IMR-90 (cell line): ENCODE measurements around the gene CSAG1. TPM values are rescaled to one million over a fixed set of nuclear protein-coding genes. Genes with fewer than 3 reads are reported as not detected.
"Not testable (repeated sequence)": the region's sequence is repeated elsewhere in the genome, so short reads cannot be mapped to it uniquely, and the experiment has no call there.

ENCODE experiments used
- ATAC-seq: fragments of 200-7000 bp; cut with Tn5 transposase; 2 replicates; pipeline ENCODE4 v1.9.1; 2020; ENCODE audit warnings: low read depth, mild to moderate bottlenecking, moderate library complexity
- BruUV-seq: library from RNA; stranded (reverse); fragments of 400-500 nt; replicated peaks from 2 replicates; lab custom pipeline; 2021; lab: Mats Ljungman, UMichigan
- CTCF ChIA-PET: fragments of 300-600 bp; formaldehyde crosslinking; extraction: SDS; loops from one replicate; lab custom pipeline; 2021; ENCODE audit warnings: antibody characterized with exemption; lab: Yijun Ruan, JAX
- POLR2A ChIA-PET: fragments of 300-600 bp; sonication (Branson Sonifier 250); formaldehyde crosslinking; loops from one replicate; lab custom pipeline; 2022; ENCODE audit warnings: antibody characterized with exemption; ENCODE audit not compliant: unreplicated experiment; lab: Charles Lee
- DNase-seq: peaks from one replicate; pipeline ENCODE4 v3.0.0; 2013
- H2AFZ ChIP-seq: replicated peaks from 2 replicates; pipeline ENCODE3; 2013; ENCODE audit warnings: low read length, mild to moderate bottlenecking; ENCODE audit not compliant: poor library complexity
- H2AK5ac ChIP-seq: 2 replicates; pipeline ENCODE4 v1.6.1; 2013; ENCODE audit warnings: low read depth, low read length, inconsistent platforms
- H2AK9ac ChIP-seq: replicated peaks from 2 replicates; pipeline ENCODE3; 2013; ENCODE audit warnings: mild to moderate bottlenecking, low read depth, low read length, moderate library complexity; ENCODE audit not compliant: poor library complexity
- H2BK120ac ChIP-seq: 2 replicates; pipeline ENCODE4 v1.6.1; 2013; ENCODE audit warnings: low read depth, low read length, inconsistent platforms
- H2BK15ac ChIP-seq: 3 replicates; pipeline ENCODE4 v1.6.1; 2013; ENCODE audit warnings: low read depth, low read length, inconsistent platforms
- H2BK20ac ChIP-seq: 2 replicates; pipeline ENCODE4 v1.6.1; 2013; ENCODE audit warnings: low read depth, mild to moderate bottlenecking, inconsistent platforms, low read length, moderate library complexity
- H2BK5ac ChIP-seq: 2 replicates; pipeline ENCODE4 v1.6.1; 2013; ENCODE audit warnings: mild to moderate bottlenecking, low read depth, low read length, inconsistent platforms; ENCODE audit not compliant: poor library complexity, severe bottlenecking
- H3K14ac ChIP-seq: replicated peaks from 2 replicates; pipeline ENCODE4 v1.6.1; 2013; ENCODE audit warnings: low read depth, low read length, inconsistent platforms
- H3K18ac ChIP-seq: 2 replicates; pipeline ENCODE4 v1.6.1; 2013; ENCODE audit warnings: low read depth, low read length, control low read depth
- H3K23ac ChIP-seq: 2 replicates; pipeline ENCODE4 v1.6.1; 2013; ENCODE audit warnings: low read depth, low read length, inconsistent platforms
- H3K27ac ChIP-seq: 2 replicates; pipeline ENCODE4 v1.5.1; 2013; ENCODE audit warnings: mild to moderate bottlenecking, control low read depth, low read length; ENCODE audit not compliant: insufficient read depth
- H3K27me3 ChIP-seq: 2 replicates; pipeline ENCODE4 v1.6.1; 2013; ENCODE audit warnings: low read length; ENCODE audit not compliant: control insufficient read depth, insufficient read depth
- H3K36me3 ChIP-seq: 2 replicates; pipeline ENCODE4 v1.6.1; 2013; ENCODE audit warnings: low read length, mixed read lengths; ENCODE audit not compliant: control insufficient read depth, insufficient read depth
- H3K4ac ChIP-seq: 2 replicates; pipeline ENCODE4 v1.6.1; 2013; ENCODE audit warnings: low read depth, low read length, inconsistent platforms
- H3K4me1 ChIP-seq: 2 replicates; pipeline ENCODE4 v1.6.1; 2013; ENCODE audit warnings: low read length, mixed read lengths; ENCODE audit not compliant: control insufficient read depth, insufficient read depth
- H3K4me2 ChIP-seq: 2 replicates; pipeline ENCODE4 v1.6.1; 2013; ENCODE audit warnings: low read depth, mild to moderate bottlenecking, control low read depth, low read length, moderate library complexity
- H3K4me3 ChIP-seq: 2 replicates; pipeline ENCODE4 v1.5.1; 2013; ENCODE audit warnings: low read depth, mild to moderate bottlenecking, control low read depth, low read length, moderate library complexity; ENCODE audit not compliant: insufficient read depth
- H3K56ac ChIP-seq: 2 replicates; pipeline ENCODE4 v1.6.1; 2013; ENCODE audit warnings: low read length, inconsistent platforms; ENCODE audit not compliant: insufficient read depth; ENCODE audit errors: extremely low read depth
- H3K79me1 ChIP-seq, 2 experiments: 2 replicates each; pipeline ENCODE4 v1.6.1; 2013; ENCODE audit warnings: low read length in 2 of 2, inconsistent platforms in 1 of 2, low read depth in 1 of 2
- H3K9ac ChIP-seq: 2 replicates; pipeline ENCODE4 v1.6.1; 2013; ENCODE audit warnings: low read depth, low read length, control low read depth
- H3K9me1 ChIP-seq: 2 replicates; pipeline ENCODE4 v1.6.1; 2013; ENCODE audit warnings: low read length, inconsistent platforms; ENCODE audit not compliant: insufficient read depth
- H3K9me3 ChIP-seq: 2 replicates; pipeline ENCODE4 v1.6.1; 2013; ENCODE audit warnings: low read length; ENCODE audit not compliant: control insufficient read depth, insufficient read depth
- H4K20me1 ChIP-seq: 2 replicates; pipeline ENCODE4 v1.6.1; 2013; ENCODE audit warnings: low read length, inconsistent platforms; ENCODE audit not compliant: insufficient read depth
- H4K5ac ChIP-seq: 2 replicates; pipeline ENCODE4 v1.6.1; 2013; ENCODE audit warnings: mild to moderate bottlenecking, low read depth, low read length, control low read depth
- H4K8ac ChIP-seq, 2 experiments: 2 replicates each; pipeline ENCODE4 v1.6.1; 2013; ENCODE audit warnings: low read depth in 2 of 2, low read length in 2 of 2, control low read depth in 1 of 2, inconsistent platforms in 1 of 2
- H4K91ac ChIP-seq: 2 replicates; pipeline ENCODE4 v1.6.1; 2013; ENCODE audit warnings: low read depth, low read length, inconsistent platforms; ENCODE audit not compliant: insufficient read depth
- WGBS, 2 experiments: methylation state at CpG; one replicate each; pipeline versions ENCODE4 v1.1.5 to v1.1.7; 2013; ENCODE audit warnings: missing lambda C conversion rate in 2 of 2; ENCODE audit not compliant: insufficient read length in 1 of 2; ENCODE audit errors: extremely low coverage in 2 of 2; 5-methylcytosine and 5-hydroxymethylcytosine counted together
- dilution Hi-C: fragments of 300-500 bp; cut with HindIII; formaldehyde crosslinking; loops from one replicate; pipeline ENCODE4 v1.14.3; 2018; ENCODE audit warnings: low sequenced_read_pairs; ENCODE audit not compliant: unreplicated experiment
- in situ Hi-C: fragments of 300-500 bp; cut with MboI; formaldehyde crosslinking; loops from 3 replicates; pipeline ENCODE4 v1.14.3; 2019; ENCODE audit warnings: low sequenced_read_pairs, inconsistent platforms, mixed read lengths
- intact Hi-C: fragments of 100-400 bp; cut with micrococcal nuclease; formaldehyde crosslinking; loops from 2 replicates; pipeline ENCODE4 v1.10.0; 2022
- polyA plus RNA-seq, 3 experiments: library from polyadenylated mRNA; depleted of rRNA; stranded (reverse); fragments of >200 nt; gene quantifications; 2 replicates each; pipeline ENCODE4 v1.2.3, GENCODE V29; 2012; ENCODE audit warnings: low replicate concordance in 1 of 3
- total RNA-seq: library from RNA; depleted of rRNA; stranded (reverse); fragments of >200 nt; gene quantifications from 2 replicates; pipeline ENCODE4 v1.2.3, GENCODE V29; 2012

The CSAG1 gene
- total and polyA plus RNA-seq, 2 of the 4 experiments (the other 2 are of a cell fraction) = not detected

- POLR2A ChIA-PET, CTCF ChIA-PET, H4K5ac ChIP-seq: not testable (repeated sequence)
These were observed 21.4 kb upstream of the CSAG1 start for GRCh38 chrX:152754871-152755270.

DNA sequence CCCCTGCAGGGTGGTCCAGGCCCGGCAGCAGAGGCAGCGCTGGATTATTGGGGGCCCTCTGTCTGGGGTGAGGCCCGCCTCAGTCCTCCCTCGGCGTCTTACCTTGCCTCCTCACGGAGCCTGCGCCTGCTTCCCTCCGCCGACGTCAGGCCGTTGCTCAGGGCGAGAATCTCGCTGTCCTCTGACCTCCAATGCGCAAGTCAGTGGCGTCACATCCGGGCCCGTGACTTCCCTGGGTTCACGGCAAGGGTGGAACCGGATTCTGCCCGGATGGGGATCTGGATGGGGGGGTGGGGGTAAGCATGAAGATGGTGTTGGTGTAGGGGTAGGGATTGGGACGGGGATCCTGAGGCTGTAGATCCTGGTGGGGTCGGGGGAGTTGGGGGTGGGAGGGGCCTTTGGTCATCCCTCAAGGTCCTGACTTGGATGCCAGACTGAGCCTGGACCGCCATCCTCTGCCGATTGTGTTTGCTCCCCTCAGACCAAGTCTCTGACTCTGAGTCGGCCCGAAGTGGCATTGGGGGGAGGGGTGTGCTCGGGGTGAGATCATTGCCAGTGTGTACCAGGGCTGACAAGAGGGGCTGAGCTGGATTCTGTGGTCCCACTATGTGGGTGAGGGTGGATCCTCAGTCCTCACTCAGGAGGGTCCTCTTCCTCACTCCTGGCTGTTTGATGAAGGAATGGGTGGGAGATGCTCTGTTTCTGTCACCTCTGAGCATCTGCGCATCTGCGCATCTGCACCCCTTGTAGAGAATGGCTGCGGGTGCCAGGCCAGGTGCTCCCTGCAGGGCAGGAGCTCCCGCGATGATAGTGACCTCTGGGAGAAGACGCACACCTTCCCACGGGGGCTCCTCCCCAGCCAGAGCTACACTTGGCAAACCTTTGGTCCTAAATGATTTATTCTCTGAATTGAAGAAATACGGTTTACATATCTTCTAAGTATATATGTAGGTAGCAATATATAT is 20.4 kb upstream of the CSAG1 start, which contains the start of gene MAGEA2:
Gene MAGEA2 (minus strand): TSS at position 157 of the 965 bp plus-strand sequence. CDS start 2,479 bp downstream, outside the sequence.
- H2AK5ac ChIP-seq, H2AK9ac ChIP-seq, DNase-seq, POLR2A ChIA-PET, H2BK15ac ChIP-seq, intact Hi-C loops, H4K91ac ChIP-seq, H3K9me1 ChIP-seq, H2AFZ ChIP-seq, H3K4me1 ChIP-seq, in situ Hi-C loops, CTCF ChIA-PET, H3K4me3 ChIP-seq, H3K4ac ChIP-seq, H3K27ac ChIP-seq, H3K9ac ChIP-seq, H3K23ac ChIP-seq, H3K79me1 ChIP-seq, H2BK20ac ChIP-seq, ATAC-seq, H2BK120ac ChIP-seq, H3K56ac ChIP-seq, H4K20me1 ChIP-seq, H3K36me3 ChIP-seq, H3K18ac ChIP-seq, BruUV-seq, H3K4me2 ChIP-seq, dilution Hi-C loops, H4K8ac ChIP-seq, H2BK5ac ChIP-seq, H3K27me3 ChIP-seq, H3K14ac ChIP-seq, H3K9me3 ChIP-seq, H4K5ac ChIP-seq: not testable (repeated sequence)
- no CpG with 5 or more reads among the region's 35 CpGs for WGBS, 2 experiments

More at GRCh38 chrX:152754871-152755270, 21.4 kb upstream of the CSAG1 start:
- H3K18ac ChIP-seq, H3K36me3 ChIP-seq, in situ Hi-C loops, H3K27ac ChIP-seq, H3K4ac ChIP-seq, H3K56ac ChIP-seq, H4K8ac ChIP-seq, H2BK20ac ChIP-seq, DNase-seq, H2BK15ac ChIP-seq, H3K4me2 ChIP-seq, H4K20me1 ChIP-seq, H2AK9ac ChIP-seq, H3K27me3 ChIP-seq, intact Hi-C loops, H3K9me3 ChIP-seq, H3K4me3 ChIP-seq, BruUV-seq, H2BK120ac ChIP-seq, dilution Hi-C loops, H3K23ac ChIP-seq, H3K14ac ChIP-seq, H2BK5ac ChIP-seq, H3K4me1 ChIP-seq, ATAC-seq, H3K79me1 ChIP-seq, H2AFZ ChIP-seq, H3K9me1 ChIP-seq, H4K91ac ChIP-seq, H3K9ac ChIP-seq, H2AK5ac ChIP-seq: not testable (repeated sequence)
- no CpG with 5 or more reads among the region's 5 CpGs for WGBS, 2 experiments
